ENCODE measurements around the gene ANGEL2.

DNA sequence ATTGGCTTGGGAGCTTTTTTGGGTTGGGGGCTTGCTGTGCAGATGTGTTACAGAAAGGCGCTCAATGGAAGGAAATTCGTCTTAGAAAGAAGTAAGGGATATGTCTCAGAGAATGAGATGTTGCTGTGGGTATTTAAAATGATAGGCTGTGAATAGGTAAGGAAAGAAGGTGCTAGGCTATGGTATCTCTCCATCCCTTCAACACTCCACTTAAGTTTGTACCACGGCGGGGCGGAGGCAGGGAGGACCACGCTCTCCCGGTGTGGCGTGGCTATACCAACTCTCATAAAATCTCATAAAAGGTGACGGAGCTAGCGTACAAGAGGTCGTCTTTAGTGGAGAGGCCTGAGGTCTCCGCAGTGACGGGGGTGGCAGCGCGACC lies 35.1 kb upstream of the ANGEL2 start:
- TF ChIP-seq POLR2A (IDR thresholded peaks at IDR 0.05; ENCODE audit: low read length) (no peak), GATA1 (IDR thresholded peaks at IDR 0.05; ENCODE audit: low read depth, low read length) (no peak)
